SW 1271 (cell line): ENCODE data around the gene KIF4A.

ENCODE experiments used
- DNase-seq, 2 experiments: peaks; one replicate each; lab custom pipeline; 2025; lab: John Stamatoyannopoulos, UW

The KIF4A gene

GRCh38 chrX:70444326-70444945 lies 154.5 kb downstream of the KIF4A start, which contains the start of gene DLG3:
TSS of gene DLG3 (plus strand) at chrX:70444835. CDS start at chrX:70445202, 367 bp downstream.
- DNase-seq = no peak

GRCh38 chrX:70444946-70445656 lies 155.2 kb downstream of the KIF4A start:
- no peak for DNase-seq

GRCh38 chrX:70445951-70446350 lies 156.0 kb downstream of the KIF4A start:
- no peak for DNase-seq

- no peak for DNase-seq
Measured at GRCh38 chrX:70446380-70447350, 156.8 kb downstream of the KIF4A start.

- no peak for DNase-seq
Measured at GRCh38 chrX:70449457-70449966, 159.6 kb downstream of the KIF4A start.

- peak in 1 of 2 experiments; percentile 48 for DNase-seq
Measured at GRCh38 chrX:70452143-70452733, 162.3 kb downstream of the KIF4A start.

- DNase-seq = no peak
Measured at GRCh38 chrX:70453024-70453618, 163.2 kb downstream of the KIF4A start.

- peak; percentile 0 to 8 for DNase-seq
Measured at GRCh38 chrX:70454441-70455365, 164.8 kb downstream of the KIF4A start.

- DNase-seq = no peak
Measured at GRCh38 chrX:70455366-70456202, 165.7 kb downstream of the KIF4A start.

- no peak for DNase-seq
Measured at GRCh38 chrX:70456256-70456655, 166.4 kb downstream of the KIF4A start.

GRCh38 chrX:70461026-70461425 lies 171.1 kb downstream of the KIF4A start:
- DNase-seq = no peak

GRCh38 chrX:70464051-70464450 lies 174.1 kb downstream of the KIF4A start:
- no peak for DNase-seq

- no peak for DNase-seq
Measured at GRCh38 chrX:70466968-70467367, 177.1 kb downstream of the KIF4A start.

GRCh38 chrX:70468709-70469108 lies 178.8 kb downstream of the KIF4A start:
- DNase-seq = no peak
